PC-9 (cell line): ENCODE data around the gene RPS14. TPM values are rescaled to one million over a fixed set of nuclear protein-coding genes. Genes with fewer than 3 reads are reported as not detected.

Source experiments
- BruUV-seq: library from RNA; stranded (reverse); fragments of 400-500 nt; replicated peaks from 2 replicates; lab custom pipeline; 2021; lab: Mats Ljungman, UMichigan
- CTCF ChIA-PET: fragments of 300-600 bp; sonication (Branson Sonifier 250); formaldehyde crosslinking; loops from one replicate; lab custom pipeline; 2022; ENCODE audit warnings: antibody characterized with exemption; lab: Charles Lee
- POLR2A ChIA-PET: fragments of 300-600 bp; sonication (Branson Sonifier 250); formaldehyde crosslinking; loops from one replicate; lab custom pipeline; 2022; ENCODE audit warnings: antibody characterized with exemption; ENCODE audit not compliant: unreplicated experiment; lab: Charles Lee
- DNase-seq, 2 experiments: peaks; one replicate each; pipeline versions ENCODE4 v3.0.0 to v3.0.0-alpha.2; 2015 to 2022; ENCODE audit warnings: mixed read lengths in 1 of 2
- H2AFZ ChIP-seq: fragments of 200-600 bp; sonication (generic); 2 replicates; pipeline ENCODE4 v1.8.1; 2017; ENCODE audit warnings: antibody characterized with exemption
- H3F3A ChIP-seq: fragments of 200-600 bp; sonication (generic); 2 replicates; pipeline ENCODE4 v1.8.1; 2017; ENCODE audit warnings: antibody characterized with exemption, mild to moderate bottlenecking, low read depth; ENCODE audit not compliant: insufficient read depth
- H3K27ac ChIP-seq: fragments of 200-600 bp; sonication (generic); 2 replicates; pipeline ENCODE4 v1.6.1; 2016; ENCODE audit warnings: mixed run types
- H3K27me3 ChIP-seq: fragments of 200-600 bp; sonication (generic); 2 replicates; pipeline ENCODE4 v1.6.1; 2016; ENCODE audit warnings: low read depth, mixed run types; ENCODE audit not compliant: insufficient read depth
- H3K36me3 ChIP-seq: fragments of 200-600 bp; sonication (generic); 2 replicates; pipeline ENCODE4 v1.6.1; 2016; ENCODE audit warnings: low read depth, mixed run types
- H3K4me1 ChIP-seq: fragments of 200-600 bp; sonication (generic); replicated peaks from 2 replicates; pipeline ENCODE4 v1.6.1; 2016; ENCODE audit warnings: mixed run types; ENCODE audit not compliant: insufficient read depth
- H3K4me2 ChIP-seq: fragments of 200-600 bp; sonication (generic); 2 replicates; pipeline ENCODE4 v1.6.1; 2017; ENCODE audit warnings: mixed run types
- H3K4me3 ChIP-seq: fragments of 200-600 bp; sonication (generic); 2 replicates; pipeline ENCODE4 v1.6.1; 2016; ENCODE audit warnings: mixed run types
- H3K79me2 ChIP-seq: fragments of 200-600 bp; sonication (generic); 2 replicates; pipeline ENCODE4 v1.6.1; 2017; ENCODE audit warnings: low read depth, mixed run types
- H3K9me2 ChIP-seq: fragments of 200-600 bp; sonication (generic); 2 replicates; pipeline ENCODE4 v1.8.1; 2017; ENCODE audit warnings: mild to moderate bottlenecking; ENCODE audit not compliant: insufficient read depth
- H3K9me3 ChIP-seq: fragments of 200-600 bp; sonication (generic); 2 replicates; pipeline ENCODE4 v1.8.1; 2016; ENCODE audit warnings: low read depth; ENCODE audit not compliant: insufficient read depth
- H4K20me1 ChIP-seq: fragments of 200-600 bp; sonication (generic); 2 replicates; pipeline ENCODE4 v1.8.1; 2017; ENCODE audit not compliant: insufficient read depth
- EZH2 ChIP-seq: fragments of 200-600 bp; sonication (generic); IDR thresholded peaks from 2 replicates; pipeline ENCODE4 v1.8.0; 2017; ENCODE audit warnings: antibody characterized with exemption, low read depth
- intact Hi-C: fragments of 100-400 bp; cut with micrococcal nuclease; formaldehyde crosslinking; loops from one replicate; pipeline ENCODE4 v1.10.0; 2022; ENCODE audit not compliant: unreplicated experiment
- total RNA-seq: library from RNA; stranded (reverse); gene quantifications from 2 replicates; pipeline ENCODE4 v1.2.3, GENCODE V29; 2021
- TF ChIP-seq, protein P1 (sequence below): fragments of 200-600 bp; sonication (generic); conservative IDR thresholded peaks from 2 replicates; pipeline ENCODE4 v1.6.1; 2017; ENCODE audit warnings: mixed run types, antibody characterized with exemption, mild to moderate bottlenecking, moderate library complexity

Gene RPS14
- total RNA-seq, 1 experiment from 2014 or later, result 2,907 TPM

DNA sequence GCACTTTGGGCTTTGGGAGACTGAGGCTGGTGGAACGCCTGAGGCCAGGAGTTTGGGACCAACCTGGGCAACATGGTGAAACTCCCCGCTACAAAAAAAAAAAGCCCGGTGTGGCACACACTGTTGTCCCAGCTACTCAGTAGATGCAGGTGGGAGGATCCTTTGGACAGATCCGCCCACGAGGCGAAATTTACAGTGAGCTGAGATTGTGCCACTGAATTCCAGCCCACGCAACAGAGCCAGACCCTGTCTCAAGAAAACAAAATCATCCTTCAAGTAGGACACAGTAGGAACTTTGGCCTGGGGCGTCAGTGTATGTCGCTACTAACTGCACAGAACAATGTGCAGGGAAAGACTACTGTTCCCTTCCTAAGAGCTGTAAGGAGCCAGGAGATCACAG is 4.8 kb downstream of the RPS14 start:
- Histone ChIP-seq H3K9me3 (no peaks in the 10 kb centered on the region), H3K79me2 (peaks cover 37% of the 10 kb centered on the region), H3K36me3 (peaks cover 54% of the 10 kb centered on the region), H3K27ac (no peak overlapping the region), H3K9me2 (no peaks in the 10 kb centered on the region), H3K4me1 (peaks cover 12% of the 10 kb centered on the region), H3K4me2 (no peak overlapping the region), H3F3A (peaks cover 96% of the 10 kb centered on the region), H4K20me1 (peaks cover 73% of the 10 kb centered on the region), H3K4me3 (no peak overlapping the region), H3K27me3 (no peaks in the 10 kb centered on the region), H2AFZ (no peak overlapping the region)
- no peak for TF ChIP-seq EZH2
- TF ChIP-seq, protein P1, sequence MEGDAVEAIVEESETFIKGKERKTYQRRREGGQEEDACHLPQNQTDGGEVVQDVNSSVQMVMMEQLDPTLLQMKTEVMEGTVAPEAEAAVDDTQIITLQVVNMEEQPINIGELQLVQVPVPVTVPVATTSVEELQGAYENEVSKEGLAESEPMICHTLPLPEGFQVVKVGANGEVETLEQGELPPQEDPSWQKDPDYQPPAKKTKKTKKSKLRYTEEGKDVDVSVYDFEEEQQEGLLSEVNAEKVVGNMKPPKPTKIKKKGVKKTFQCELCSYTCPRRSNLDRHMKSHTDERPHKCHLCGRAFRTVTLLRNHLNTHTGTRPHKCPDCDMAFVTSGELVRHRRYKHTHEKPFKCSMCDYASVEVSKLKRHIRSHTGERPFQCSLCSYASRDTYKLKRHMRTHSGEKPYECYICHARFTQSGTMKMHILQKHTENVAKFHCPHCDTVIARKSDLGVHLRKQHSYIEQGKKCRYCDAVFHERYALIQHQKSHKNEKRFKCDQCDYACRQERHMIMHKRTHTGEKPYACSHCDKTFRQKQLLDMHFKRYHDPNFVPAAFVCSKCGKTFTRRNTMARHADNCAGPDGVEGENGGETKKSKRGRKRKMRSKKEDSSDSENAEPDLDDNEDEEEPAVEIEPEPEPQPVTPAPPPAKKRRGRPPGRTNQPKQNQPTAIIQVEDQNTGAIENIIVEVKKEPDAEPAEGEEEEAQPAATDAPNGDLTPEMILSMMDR, result no peak
- no TSS peak for BruUV-seq
- intact Hi-C loops, result no loop called here
- DNase-seq, result no peak
- ChIA-PET CTCF (no interaction called here), POLR2A (no interaction called here)

DNA sequence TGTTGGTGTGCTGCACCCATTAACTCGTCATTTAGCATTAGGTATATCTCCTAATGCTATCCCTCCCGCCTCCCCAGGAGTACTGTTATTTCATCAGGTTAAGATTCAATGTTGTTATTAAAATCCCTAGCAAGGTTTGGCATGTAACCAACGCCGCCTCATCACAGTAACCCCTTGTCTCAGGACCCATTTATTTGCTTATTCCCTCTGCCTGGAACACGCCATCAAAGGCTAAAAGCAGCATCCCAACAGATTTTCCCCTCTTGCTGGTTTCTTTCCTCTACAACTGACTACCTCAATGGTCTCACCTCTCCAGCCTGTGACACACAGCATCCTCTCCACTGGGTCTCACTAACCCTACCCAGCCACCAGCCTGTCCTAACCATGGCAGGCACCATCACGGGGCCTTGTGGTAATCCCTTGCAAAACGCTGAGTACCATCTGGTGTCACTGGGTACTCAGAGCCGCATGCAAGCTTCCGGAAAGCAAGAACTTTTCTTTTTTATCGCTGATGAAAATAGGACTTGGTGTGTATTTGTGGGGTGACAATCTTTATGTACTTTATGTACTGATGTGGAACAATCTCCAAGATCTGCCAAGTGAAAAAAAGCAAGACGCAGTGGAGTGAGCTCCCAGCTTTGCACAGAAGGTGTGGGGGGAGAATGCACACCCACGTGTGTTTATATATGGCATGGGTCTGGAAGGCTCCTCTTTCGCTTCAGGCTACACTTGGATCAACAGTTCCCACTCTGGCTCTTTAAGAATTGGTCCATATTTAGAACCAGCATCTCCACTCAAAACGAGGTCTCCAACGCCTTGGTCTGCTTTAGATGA is 6.1 kb downstream of the RPS14 start:
- peaks cover 71% of the 10 kb centered on the region for H4K20me1 ChIP-seq
- peaks cover 25% of the 10 kb centered on the region for H3K79me2 ChIP-seq
- no peak overlapping the region for H2AFZ ChIP-seq
- no peak overlapping the region for H3K27ac ChIP-seq
- ChIA-PET POLR2A (no interaction called here), CTCF (no interaction called here)
- TF ChIP-seq, protein P1, result no peak
- TF ChIP-seq EZH2, result no peak
- no peak overlapping the region for H3K4me3 ChIP-seq
- no peak overlapping the region for H3K4me2 ChIP-seq
- H3K27me3 ChIP-seq, result no peaks in the 10 kb centered on the region
- no peaks in the 10 kb centered on the region for H3K9me3 ChIP-seq
- peaks cover 86% of the 10 kb centered on the region for H3F3A ChIP-seq
- no TSS peak for BruUV-seq
- H3K4me1 ChIP-seq, result peaks cover 12% of the 10 kb centered on the region
- DNase-seq, result no peak
- intact Hi-C loops, result no loop called here
- no peaks in the 10 kb centered on the region for H3K9me2 ChIP-seq
- peaks cover 49% of the 10 kb centered on the region for H3K36me3 ChIP-seq

DNA sequence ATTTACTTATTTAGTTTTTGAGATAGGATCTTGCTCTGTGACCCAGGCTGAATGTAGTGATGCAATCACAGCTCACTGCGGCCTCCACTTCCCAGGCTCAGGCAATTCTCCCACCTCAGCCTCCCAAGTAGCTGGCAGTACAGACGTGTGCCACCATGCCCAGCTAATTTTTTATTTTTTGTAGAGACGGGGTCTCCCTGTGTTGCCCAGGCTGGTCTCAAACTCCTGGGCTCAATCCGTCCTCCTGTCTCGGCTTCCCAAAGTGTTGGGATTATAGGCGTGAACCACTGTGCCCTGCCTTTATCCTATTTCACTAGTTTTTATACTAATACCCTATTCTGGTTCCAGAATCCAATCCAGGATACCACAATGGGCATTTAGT is 6.8 kb downstream of the RPS14 start:
- Histone ChIP-seq H3K27me3 (no peaks in the 10 kb centered on the region), H2AFZ (no peak overlapping the region), H3K36me3 (peaks cover 41% of the 10 kb centered on the region), H4K20me1 (peaks cover 63% of the 10 kb centered on the region), H3K4me2 (no peak overlapping the region), H3F3A (peaks cover 83% of the 10 kb centered on the region), H3K9me2 (no peaks in the 10 kb centered on the region), H3K79me2 (peaks cover 17% of the 10 kb centered on the region), H3K4me1 (peaks cover 7% of the 10 kb centered on the region), H3K4me3 (no peak overlapping the region), H3K9me3 (no peaks in the 10 kb centered on the region), H3K27ac (no peak overlapping the region)
- ChIA-PET CTCF (no interaction called here), POLR2A (interaction anchor here (0.6 kb wide), 3 partner anchors 64 to 164 kb away, joined by 3 read pairs; no protein-coding TSS in a partner anchor)
- intact Hi-C loops, result no loop called here
- TF ChIP-seq, protein P1, result no peak
- TF ChIP-seq EZH2, result no peak
- BruUV-seq, result no TSS peak
- DNase-seq, result no peak
